Stimulated activated CD4-positive, alpha-beta T cell treated with anti-CD3 and anti-CD28 coated beads, Interleukin-1b, Interleukin-23, amount 100 ng/mL, for 1 hour (primary cell): ENCODE data around the gene FHOD1.

ENCODE experiments used
- DNase-seq, 2 donors: peaks; one replicate each; pipeline ENCODE4 v3.0.0-alpha.2; 2020; ENCODE audit warnings: low read depth in 2 of 2

The FHOD1 gene

DNA sequence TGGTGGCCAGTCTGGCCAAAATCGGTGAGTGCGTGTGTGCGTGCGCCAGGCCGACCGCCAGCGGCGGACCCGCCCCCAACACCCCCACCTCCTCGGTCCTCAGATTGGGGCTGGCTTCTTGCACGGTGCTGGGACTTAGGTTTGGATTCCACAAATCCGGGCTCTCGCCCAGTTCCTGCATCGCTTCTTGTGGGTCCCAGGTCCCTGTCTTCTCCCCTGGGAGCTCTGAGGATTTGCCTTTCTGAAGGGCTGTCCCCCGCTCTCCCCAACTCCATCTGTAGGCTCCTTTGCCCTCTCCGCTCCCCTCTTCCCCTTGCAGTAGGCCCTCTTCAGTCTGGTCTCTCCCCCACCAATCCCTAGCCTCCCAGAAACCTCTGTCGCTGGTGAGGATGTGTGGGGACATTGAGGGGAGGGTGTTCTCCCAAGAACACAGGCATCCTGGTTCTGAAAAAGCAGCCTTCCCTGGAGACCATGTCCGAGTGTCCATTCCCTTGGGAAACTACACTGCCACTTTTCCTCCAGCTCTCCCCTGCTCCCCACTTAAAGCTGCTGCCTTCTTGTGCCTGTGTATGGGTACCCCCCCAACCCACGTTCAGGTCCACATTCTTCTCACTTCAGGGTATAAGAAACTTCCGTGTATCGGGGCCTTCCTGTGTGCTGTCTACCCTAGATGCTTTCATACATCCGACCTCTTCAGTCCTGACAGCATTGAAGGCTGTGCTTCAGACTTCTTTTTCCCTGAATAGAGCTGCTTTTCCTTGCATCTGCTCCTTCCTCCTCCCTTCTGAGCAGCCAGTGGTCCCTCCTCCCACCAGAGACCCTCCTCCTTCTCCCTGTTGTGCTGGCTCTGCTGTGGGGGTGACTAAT lies 2.1 kb upstream of the FHOD1 start:
- no peak for DNase-seq

DNA sequence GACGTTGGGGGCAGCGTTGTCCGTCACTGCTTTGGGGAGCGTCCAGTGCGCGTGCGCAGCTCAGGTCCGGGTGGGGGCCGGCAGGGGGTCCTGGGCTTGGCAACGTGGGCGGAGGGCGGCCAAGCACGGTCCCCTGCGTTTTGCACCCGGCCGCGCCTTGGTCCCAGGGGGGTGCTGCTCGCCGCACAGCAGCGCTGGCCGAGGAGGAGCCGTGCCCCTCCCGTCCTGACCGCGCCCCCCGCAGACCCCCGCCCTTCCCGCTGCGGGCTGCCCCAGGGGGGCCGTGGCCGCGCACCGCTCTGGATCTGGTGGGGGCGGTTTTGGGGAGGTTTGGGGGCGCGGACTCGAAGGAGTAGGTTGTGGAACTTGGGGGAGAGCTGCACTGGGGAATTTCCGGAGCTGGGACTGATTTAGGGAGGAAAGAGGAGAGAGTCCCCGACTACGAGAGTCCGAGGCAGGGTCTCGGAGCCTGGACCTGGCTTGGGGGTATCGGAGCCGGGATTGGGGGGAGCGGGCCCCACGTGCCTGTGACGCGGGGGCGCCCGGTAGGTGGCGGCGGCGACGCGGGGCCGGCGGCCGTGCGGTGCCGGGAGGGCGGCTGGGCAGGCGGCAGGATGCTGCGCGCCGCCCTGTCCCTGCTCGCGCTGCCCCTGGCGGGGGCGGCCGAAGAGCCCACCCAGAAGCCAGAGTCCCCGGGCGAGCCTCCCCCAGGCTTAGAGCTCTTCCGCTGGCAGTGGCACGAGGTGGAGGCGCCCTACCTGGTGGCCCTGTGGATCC lies 1.3 kb upstream of the FHOD1 start, which contains the start of gene SLC9A5:
SLC9A5 (plus strand) TSS at position 579 of the 777 bp plus-strand sequence; CDS start at position 615, 36 bp downstream.
- DNase-seq, result no peak

DNA sequence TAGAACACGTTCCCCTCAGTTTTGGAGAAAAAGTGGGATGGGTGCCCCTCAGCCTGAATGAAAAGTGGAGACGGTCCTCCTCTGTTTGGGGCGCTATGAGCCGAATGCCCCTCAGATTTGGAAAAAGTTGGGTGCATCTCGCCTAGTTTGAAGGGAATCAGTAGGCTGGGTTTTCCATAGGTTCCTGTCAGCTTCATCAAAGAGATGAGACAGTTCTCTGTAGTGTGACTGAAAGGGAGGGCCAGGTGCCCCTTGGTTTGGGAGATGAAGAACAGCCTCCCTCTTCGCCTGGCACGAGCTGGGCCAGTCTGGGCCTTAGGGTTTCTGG lies 756 bp upstream of the FHOD1 start:
- DNase-seq, result no peak

DNA sequence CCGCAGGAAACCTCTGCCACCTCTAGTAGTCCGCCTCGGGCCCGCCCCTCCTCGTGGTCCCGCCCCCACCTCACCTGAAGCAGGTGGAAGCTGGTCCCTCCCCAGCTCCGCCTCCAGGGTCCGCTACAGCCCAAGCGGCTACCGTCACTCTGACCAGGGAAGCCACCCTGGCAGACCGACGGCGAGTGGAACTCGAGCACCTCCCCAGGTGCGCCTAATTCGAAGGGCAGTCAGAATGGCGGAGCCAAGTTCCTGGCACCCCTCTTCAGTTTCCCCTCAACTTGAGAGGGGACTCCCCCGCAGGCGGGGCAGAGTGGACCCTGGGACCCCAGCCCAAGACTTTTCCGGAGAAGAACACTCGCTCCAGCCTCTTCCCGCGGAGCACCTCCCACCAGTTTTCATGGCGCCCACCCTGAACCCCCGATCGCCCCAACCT lies 507 bp downstream of the FHOD1 start:
- peak in 1 of 2 donors; percentile 29 for DNase-seq

DNA sequence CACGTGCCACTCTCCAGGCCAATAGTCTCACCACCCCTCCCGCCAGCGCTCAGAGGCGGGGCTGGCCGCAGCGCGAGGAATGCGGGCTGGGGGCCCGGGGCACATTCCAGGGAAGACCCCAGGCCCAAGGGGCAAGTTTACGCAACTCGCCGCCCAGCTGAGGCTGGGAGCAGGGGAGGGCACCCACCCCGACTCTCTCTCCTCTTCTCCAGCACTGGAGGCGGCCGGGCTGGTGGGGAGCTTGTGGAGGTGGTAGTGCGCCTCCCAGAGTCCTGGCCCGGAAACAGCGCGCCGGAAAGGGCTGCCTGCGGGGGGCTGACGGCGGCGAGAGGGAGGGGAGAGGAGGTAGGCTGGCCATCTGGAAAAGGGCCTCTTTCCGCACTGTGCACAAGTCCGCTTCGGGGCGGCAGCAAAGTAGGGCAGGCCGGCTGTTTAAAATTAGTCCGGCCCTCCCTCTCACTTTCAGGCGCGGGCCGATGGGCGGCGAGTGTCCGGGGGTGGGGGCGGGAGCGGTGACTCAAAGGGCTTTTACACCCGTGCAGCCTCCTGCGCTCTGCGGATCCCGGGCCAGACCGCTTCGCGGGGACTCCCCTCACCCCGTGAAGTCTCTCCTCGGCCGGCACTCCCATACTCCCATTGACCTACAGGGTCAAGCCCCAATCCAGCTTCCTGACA lies 1.1 kb downstream of the FHOD1 start:
- DNase-seq, result no peak

DNA sequence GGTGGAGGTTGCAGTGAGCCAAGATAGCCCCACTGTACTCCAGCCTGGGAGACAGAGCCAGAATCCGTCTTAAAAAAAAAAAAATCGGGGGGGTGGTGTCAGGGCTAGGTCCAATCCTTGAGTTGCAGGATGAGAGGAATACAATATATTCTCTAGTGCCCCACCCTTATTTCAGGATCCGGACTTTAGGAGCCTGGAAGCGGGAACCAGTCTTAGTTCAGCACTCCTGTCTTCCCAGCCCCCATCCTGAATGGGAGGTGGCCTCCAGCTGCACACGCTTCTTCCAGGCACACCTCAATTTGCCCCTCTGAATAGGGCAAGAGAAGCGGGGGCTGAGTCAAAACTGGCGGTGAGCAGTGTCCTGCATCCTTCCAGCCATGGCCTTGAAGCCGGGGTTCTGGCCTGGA lies 1.6 kb downstream of the FHOD1 start:
- DNase-seq, result no peak

DNA sequence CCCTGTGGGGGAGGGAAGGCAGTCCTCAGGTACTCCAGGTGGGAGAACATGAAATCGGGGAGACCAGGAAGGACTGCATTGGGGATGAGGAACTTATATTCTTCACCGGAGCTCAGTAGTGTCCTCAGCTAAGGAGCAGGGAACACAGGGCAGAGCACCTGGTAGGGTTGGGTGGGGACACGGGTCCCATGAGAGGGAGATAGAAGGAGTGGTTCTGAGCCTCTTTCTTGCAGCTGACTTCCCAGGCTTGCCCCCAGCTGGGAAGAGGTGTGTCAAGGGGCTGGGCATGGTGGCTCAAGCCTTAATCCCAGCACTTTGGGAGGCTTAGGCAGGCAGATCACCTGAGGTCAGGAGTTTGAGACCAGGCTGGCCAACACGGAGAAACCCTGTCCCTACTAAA lies 2.1 kb downstream of the FHOD1 start:
- no peak for DNase-seq

DNA sequence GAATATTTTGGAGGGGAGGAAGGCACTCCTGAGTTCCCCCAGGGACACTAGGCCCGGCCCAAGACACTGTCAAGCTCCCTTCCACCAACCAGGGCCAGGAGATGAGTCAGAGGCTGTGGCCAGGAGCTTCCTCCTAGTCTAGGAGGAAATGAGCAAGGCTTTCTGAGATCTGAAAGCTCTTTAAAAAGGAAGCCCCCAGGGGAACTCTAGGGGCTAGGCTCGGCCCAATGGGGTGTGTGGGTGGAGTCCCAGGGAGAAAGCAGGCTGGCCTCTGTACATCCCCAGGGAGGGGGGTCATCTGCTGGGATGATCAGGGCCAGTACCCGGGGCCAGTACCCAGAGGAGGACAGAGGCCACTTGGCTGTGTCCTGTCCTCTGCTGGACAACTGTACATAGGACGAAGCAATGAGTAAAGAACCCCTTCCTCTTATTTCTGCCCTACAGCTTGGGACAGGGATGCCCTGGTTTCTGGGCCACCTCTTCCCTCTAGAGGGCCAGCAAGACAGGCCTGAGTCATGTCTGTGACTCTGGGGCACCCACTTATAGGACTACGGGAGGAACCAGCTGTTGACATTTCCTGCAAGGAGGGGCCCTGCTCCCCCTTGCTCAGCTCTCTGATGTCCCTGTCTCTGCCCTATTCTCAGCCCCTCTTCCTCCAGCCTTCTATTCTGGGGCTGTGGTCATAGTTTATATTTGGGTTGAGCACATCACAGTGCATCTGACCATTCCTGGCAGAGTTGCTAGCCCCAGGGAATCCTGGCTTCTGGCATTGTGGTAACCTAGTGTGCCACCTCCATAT lies 2.7 kb downstream of the FHOD1 start:
- DNase-seq, result peak; percentile 48 to 52

DNA sequence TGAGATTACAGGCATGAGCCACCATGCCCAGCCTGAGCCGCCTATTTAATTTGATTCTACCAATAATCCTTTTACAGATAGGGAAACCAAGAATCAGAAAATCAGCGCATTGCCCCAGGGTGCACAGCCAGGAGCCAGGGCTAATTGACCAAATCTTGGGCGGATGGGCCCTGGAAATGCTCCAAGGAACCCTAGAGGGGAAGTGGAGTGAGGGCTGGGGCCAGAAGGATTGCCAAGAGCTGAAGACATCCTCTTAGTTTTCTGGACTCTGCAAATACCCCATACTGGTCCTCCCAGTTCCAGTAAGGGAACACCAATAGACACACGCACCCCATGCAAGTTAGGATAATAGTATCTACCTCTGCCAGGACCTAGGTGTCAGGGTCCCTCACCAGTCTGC lies 3.8 kb downstream of the FHOD1 start:
- no peak for DNase-seq

DNA sequence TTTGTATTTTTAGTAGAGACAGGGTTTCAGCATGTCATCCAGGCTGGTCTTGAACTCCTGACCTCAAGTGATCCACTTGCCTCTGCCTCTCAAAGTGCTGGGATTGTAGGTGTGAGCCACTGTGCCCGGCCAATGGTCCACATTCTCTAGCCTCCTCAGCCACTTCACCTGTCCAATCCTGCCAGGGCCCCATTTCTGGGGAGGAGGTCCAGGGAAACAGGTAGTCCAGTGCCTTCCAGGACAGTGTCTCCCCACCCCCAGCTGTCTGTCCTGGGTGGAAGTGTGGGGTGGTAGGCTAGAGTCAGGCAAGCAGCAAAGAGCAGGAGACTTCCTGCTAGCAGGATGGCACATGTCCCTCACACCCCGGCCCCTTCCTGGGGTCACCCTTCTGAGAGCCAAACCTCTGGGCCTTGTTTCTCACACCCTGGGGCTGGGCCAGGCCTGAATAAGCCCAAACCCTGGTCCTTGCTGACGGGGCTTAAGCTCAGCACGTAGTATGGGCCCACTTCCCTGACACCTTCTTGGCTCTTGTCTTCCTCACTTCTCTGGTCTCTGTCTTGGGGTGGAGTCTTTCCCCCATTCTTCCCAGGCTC lies 5.0 kb downstream of the FHOD1 start:
- DNase-seq, result no peak

DNA sequence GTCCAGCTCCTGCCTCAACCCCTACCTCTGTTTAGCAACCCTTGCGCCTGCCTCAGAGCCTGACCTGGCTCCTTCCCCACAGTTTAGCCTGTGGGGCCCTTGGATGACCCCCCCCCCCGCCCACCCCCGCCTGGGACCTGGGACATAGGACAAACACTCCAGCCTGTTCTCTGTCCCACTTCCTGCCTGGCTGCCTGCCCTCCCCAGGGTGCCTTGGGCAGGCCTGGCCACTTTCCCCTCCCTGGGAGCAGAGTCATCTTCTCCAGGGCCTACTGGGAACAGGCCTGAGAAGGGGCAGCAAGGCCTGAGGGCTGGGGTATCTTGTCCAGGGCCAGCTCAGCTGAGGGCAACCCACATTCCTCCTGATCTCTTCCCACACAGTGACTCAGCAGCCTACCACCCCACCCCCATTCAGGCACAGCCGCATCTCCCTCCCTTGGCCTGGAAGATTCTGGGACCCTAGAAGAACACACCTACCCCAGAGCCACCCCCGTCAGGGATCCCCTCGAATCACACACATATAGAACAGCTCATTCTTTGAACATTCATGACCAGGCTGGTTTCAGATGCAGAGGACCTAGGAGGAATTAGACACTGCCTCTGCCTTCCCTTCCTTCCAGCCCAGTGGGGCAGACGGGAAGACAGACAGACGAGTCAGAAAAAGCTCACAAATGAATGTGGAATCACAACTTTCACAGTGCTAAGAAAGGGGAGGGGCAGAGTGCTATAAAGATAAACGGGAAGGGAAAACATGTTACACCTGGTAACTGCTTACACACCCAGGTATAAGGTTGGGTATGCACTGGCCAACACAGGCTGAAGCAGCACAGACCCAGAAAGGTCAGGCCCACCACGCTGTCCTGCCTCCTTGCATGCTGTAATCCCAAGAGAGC lies 6.0 kb downstream of the FHOD1 start:
- no peak for DNase-seq

DNA sequence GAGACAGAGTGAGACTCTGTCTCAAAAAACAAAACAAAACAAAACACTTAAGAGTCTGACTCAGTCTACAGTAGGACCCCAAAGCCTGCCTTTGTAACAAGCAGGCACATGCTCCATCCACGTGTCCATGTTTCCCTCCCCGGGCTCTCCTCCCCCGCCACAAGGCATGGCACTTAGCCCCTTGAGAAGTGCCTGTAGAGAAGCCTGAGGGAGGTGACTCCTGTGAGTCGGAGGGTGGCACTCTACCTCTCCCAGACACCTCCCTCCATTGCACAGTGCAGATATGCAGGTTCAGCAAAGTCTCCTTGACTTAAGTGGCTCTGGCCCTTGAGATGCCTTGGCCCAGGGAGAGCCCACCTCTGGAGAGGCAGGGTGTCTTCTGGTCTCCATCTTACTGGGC lies 6.8 kb downstream of the FHOD1 start:
- no peak for DNase-seq

DNA sequence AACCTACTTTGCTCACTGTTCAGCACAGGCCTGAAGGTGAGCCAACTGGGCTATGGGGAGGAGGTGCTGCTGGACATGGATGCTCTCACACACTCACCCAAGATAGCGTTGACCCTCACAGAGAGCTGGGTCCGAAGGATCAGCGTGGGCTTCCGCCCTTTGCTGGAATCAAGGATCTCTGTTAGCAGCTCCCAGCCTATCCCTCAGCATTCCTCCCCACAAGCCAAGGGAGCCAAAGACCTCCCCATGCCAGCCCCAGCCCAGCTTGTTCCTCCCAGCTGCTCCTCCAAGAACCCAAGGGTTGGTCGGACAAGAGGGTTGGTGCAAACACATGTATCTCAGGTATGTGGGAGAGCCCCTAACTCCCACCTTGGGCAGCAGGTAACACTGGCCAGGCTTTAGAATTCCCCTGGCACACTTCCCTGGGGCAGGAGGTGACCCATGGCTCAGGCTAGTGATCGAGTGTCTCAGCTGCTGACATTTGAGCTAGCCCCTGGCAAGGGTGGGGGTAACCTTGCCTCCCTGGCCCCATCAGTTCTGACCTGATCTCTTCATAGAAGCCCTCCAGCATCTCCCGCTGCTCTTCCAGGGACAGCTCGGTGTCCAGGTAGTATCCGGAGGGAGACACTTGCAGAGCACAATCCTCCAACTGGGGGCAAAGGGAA lies 8.3 kb downstream of the FHOD1 start:
- DNase-seq, result no peak

DNA sequence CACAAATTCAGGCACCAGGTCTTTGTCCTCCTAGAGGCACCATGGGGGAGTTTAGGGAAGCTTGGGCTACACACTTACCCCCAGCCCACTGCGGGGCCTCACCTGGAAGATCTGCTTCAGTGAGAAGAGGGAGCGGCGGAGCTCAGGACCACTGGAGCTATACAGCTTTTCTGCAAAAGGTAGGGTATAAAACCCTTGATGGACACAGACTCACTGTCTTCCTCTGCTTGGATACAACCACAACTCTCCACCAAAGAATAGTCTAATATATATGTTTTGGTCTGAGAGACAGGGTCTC lies 9.1 kb downstream of the FHOD1 start:
- DNase-seq, result no peak

DNA sequence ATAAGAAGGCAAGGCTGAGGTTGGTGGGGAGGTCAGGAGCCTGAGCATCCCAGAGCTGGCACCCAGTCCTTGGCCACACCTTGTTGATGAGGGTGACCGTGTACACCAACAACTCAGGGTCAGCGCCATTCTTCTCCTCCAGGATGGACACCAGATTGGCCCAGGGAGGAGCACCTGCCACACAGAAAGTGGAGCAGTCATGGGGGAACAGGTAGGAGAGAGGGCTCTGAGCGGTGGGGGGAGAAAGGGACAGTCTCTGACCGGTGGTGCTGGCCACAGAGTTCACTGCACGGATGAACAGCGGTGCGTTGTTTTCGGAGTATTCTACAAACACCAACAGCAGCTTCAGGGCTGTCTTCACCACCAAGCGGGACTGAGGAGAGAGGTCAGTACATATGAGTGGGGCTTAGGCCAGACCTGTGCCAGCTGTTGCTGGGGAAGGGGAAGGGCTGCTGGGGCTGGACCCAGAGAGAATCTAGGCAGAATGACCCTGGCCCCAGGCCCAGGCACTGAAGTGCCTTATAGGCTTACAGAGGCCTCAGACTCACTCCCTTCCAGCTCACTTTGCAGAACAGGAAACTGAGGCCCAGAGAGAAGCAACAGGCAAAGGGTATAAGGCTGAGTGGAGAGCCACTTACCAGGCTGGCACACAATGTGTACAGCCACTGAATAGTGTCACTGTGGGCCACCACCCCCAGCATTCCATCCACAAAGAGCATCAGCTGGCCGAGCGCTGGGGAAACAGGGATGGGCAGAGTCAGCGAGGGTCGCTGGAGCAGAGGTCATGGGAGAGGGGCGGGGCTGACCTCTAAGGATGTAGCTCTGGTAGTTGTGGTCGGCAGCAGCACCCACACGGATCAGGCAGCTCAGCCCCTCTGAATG lies 9.6 kb downstream of the FHOD1 start:
- no peak for DNase-seq

DNA sequence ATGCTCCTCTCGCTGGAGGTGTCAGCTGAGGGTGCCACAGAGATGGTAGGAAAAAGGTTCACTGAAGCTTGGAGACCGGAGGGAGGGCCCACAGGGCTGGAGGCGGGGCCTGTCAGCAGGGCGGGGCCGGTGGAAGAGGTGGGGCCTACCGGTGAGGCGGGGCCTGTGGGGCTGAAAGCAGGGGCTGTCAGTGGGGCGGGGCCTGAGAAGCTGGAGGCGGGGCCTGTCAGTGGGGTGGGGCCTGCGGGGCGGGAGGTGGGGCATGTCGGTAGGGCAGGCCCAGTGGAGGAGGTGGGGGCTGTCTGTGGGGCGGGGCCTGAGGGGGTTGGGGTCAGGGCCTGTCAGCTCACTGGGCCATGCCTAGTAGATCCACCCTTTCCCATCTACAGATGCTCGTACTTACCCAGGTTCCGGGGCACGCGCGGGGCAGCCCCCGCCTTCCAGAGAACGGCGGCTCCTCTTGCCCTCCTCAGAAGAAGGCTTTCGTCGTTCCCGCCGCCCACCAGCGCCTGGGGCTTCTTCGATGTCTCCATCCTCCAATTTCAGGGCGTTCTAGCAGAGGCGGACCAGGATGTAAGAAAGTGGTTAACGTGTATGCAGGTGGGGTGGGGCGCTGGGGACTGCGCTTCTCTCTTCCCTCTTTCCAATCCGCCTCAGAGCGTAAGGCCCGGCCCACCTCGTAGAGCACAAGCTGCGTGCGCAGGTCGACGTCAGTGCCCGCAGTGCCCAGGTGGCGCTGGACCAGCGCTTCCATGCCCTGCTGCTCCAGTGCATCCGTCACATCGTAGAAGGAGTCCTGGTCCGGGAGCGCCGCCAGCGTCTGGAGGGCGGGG lies 10.5 kb downstream of the FHOD1 start:
- DNase-seq, result peak; percentile 45 to 64

DNA sequence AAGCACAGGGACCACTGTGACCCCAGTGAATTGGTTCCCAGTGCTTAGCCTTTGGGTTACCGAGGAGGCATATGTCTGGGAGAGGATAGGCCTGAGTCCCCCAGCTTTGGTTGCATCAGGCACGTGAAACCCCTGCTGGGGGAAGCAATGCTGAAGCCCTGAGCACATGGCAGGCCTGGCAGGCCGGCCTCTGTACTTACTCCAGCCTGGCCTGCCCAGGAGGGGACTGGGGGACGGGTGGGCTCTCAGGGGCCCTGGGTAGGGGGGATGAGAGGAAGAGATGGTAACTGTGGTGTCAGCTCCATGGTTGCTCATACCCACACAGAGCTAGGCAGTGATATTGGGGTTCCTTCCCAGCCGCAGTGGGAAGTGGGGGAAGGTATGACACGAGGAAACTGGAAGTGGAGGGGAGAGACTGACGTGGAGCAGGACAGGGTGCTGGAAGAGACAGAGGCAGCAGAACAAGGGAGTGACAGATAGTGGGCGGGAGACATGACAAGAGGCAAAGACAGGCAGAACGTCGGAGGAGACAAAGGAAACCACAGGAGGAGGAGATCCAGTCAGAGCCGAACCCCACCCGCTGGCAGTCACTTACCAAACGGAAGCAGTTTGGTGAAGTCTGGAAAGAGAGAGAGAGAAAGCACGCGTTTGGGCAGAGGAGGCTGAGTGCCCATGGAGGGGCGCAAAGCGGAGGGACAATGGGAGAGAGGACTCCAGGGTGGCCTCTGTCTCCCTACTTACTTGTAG lies 11.3 kb downstream of the FHOD1 start:
- no peak for DNase-seq
